Measurements from ENCODE around the gene TMEM187. TPM values are rescaled to one million over a fixed set of nuclear protein-coding genes. Genes with fewer than 3 reads are reported as not detected.

Gene TMEM187
- total RNA-seq, 1 experiment from 2014 or later: 2.8 TPM

GRCh38 chrX:154013614-154014360, 41.2 kb downstream of the TMEM187 start:
- CTCF ChIA-PET: interaction anchor here (0.6 to 1.0 kb wide), 4 partner anchors 27 to 105 kb away, joined by 3 to 5 read pairs (median 4); no protein-coding TSS in a partner anchor
- intact Hi-C loops (cut with micrococcal nuclease; ENCODE audit: unreplicated experiment): loop anchor here (2.0 kb wide), 2 partner anchors 37 to 521 kb away; no protein-coding TSS in a partner anchor
- Histone ChIP-seq H3K36me3 (ENCODE audit: insufficient read depth, low read length, poor library complexity, severe bottlenecking) (peaks cover 29% of the 10 kb centered on the region), H3K27me3 (replicated peaks; ENCODE audit: insufficient read depth, low read depth, low read length, poor library complexity) (no peaks in the 10 kb centered on the region), H3K4me3 (ENCODE audit: low read depth, low read length, poor library complexity, severe bottlenecking) (no peak overlapping the region), H3K4me1 (ENCODE audit: insufficient read depth, low read length, poor library complexity, severe bottlenecking) (no peaks in the 10 kb centered on the region), H3K9me3 (ENCODE audit: low read depth, low read length, poor library complexity, severe bottlenecking) (no peaks in the 10 kb centered on the region), H3K27ac (ENCODE audit: low read depth, low read length, poor library complexity, severe bottlenecking) (no peak overlapping the region)
- no TSS peak for BruUV-seq (replicated peaks)
- TF ChIP-seq EZH2 (IDR thresholded peaks at IDR 0.05; ENCODE audit: borderline replicate concordance, low read depth, low read length, poor library complexity, severe bottlenecking): no peak
- peak; percentile 96 for TF ChIP-seq CTCF (conservative IDR thresholded peaks at IDR 0.05; ENCODE audit: low read depth, low read length)
- DNase-seq (ENCODE audit: low spot score): peak; percentile 65
- POLR2A ChIA-PET (ENCODE audit: low non-redundant PET): no interaction called here

GRCh38 chrX:154014429-154015380, 42.2 kb downstream of the TMEM187 start:
- Histone ChIP-seq H3K4me3 (ENCODE audit: low read depth, low read length, poor library complexity, severe bottlenecking) (no peak overlapping the region), H3K9me3 (ENCODE audit: low read depth, low read length, poor library complexity, severe bottlenecking) (no peaks in the 10 kb centered on the region), H3K27ac (ENCODE audit: low read depth, low read length, poor library complexity, severe bottlenecking) (no peak overlapping the region), H3K4me1 (ENCODE audit: insufficient read depth, low read length, poor library complexity, severe bottlenecking) (no peaks in the 10 kb centered on the region), H3K36me3 (ENCODE audit: insufficient read depth, low read length, poor library complexity, severe bottlenecking) (peaks cover 29% of the 10 kb centered on the region), H3K27me3 (replicated peaks; ENCODE audit: insufficient read depth, low read depth, low read length, poor library complexity) (no peaks in the 10 kb centered on the region)
- ChIA-PET POLR2A (ENCODE audit: low non-redundant PET) (no interaction called here), CTCF (interaction anchor here (0.8 kb wide), 1 partner anchor 32 kb away, joined by 5 read pairs; no protein-coding TSS in a partner anchor)
- TF ChIP-seq CTCF (conservative IDR thresholded peaks at IDR 0.05; ENCODE audit: low read depth, low read length): no peak
- TF ChIP-seq EZH2 (IDR thresholded peaks at IDR 0.05; ENCODE audit: borderline replicate concordance, low read depth, low read length, poor library complexity, severe bottlenecking): no peak
- peak; percentile 21 for DNase-seq (ENCODE audit: low spot score)
- no TSS peak for BruUV-seq (replicated peaks)
- intact Hi-C loops (cut with micrococcal nuclease; ENCODE audit: unreplicated experiment): no loop called here

- intact Hi-C loops (cut with micrococcal nuclease; ENCODE audit: unreplicated experiment): no loop called here
- CTCF ChIA-PET: interaction anchor here (0.7 kb wide), 1 partner anchor 31 kb away, joined by 3 read pairs; no protein-coding TSS in a partner anchor
- Histone ChIP-seq H3K9me3 (ENCODE audit: low read depth, low read length, poor library complexity, severe bottlenecking) (no peaks in the 10 kb centered on the region), H3K4me3 (ENCODE audit: low read depth, low read length, poor library complexity, severe bottlenecking) (no peak overlapping the region), H3K36me3 (ENCODE audit: insufficient read depth, low read length, poor library complexity, severe bottlenecking) (peaks cover 29% of the 10 kb centered on the region), H3K4me1 (ENCODE audit: insufficient read depth, low read length, poor library complexity, severe bottlenecking) (no peaks in the 10 kb centered on the region), H3K27me3 (replicated peaks; ENCODE audit: insufficient read depth, low read depth, low read length, poor library complexity) (no peaks in the 10 kb centered on the region), H3K27ac (ENCODE audit: low read depth, low read length, poor library complexity, severe bottlenecking) (no peak overlapping the region)
- DNase-seq (ENCODE audit: low spot score): no peak
- POLR2A ChIA-PET (ENCODE audit: low non-redundant PET): no interaction called here
- no TSS peak for BruUV-seq (replicated peaks)
- TF ChIP-seq EZH2 (IDR thresholded peaks at IDR 0.05; ENCODE audit: borderline replicate concordance, low read depth, low read length, poor library complexity, severe bottlenecking): no peak
- TF ChIP-seq CTCF (conservative IDR thresholded peaks at IDR 0.05; ENCODE audit: low read depth, low read length): no peak
Measured at GRCh38 chrX:154015581-154016264, 43.2 kb downstream of the TMEM187 start.
